SK-N-SH (cell line): ENCODE results near the gene TM9SF3. TPM values are rescaled to one million over a fixed set of nuclear protein-coding genes. Genes with fewer than 3 reads are reported as not detected.

Experiments used
- CTCF ChIA-PET: fragments of 300-600, 350-600 bp; formaldehyde crosslinking; extraction: SDS; loops from one replicate; lab custom pipeline; 2021; lab: Yijun Ruan, JAX
- POLR2A ChIA-PET: fragments of 350-600 bp; sonication (Branson Sonifier 250); formaldehyde crosslinking; extraction: SDS; loops from one replicate; lab custom pipeline; 2020; ENCODE audit warnings: antibody characterized with exemption, inconsistent platforms; lab: Yijun Ruan, JAX
- DNase-seq: peaks from one replicate; pipeline ENCODE4 v3.0.0; 2012
- H2AFZ ChIP-seq: fragments of 200-600 bp; sonication (generic); 2 replicates; pipeline ENCODE4 v1.8.1; 2016; ENCODE audit warnings: antibody characterized with exemption, mild to moderate bottlenecking, low read depth
- H3F3A ChIP-seq: fragments of 200-600 bp; sonication (generic); replicated peaks from 2 replicates; pipeline ENCODE3; 2016; ENCODE audit warnings: antibody characterized with exemption, mild to moderate bottlenecking; ENCODE audit not compliant: insufficient read depth
- H3K27ac ChIP-seq, 2 experiments: fragments of 200-500 bp in 1 of 2; fragments of 200-600 bp in 1 of 2; sonication (Bioruptor generic) in 1 of 2; sonication (generic), shearing (Covaris generic) in 1 of 2; 2 replicates each; pipeline versions ENCODE4 v1.5.1 to v1.6.1; 2014 to 2016; ENCODE audit warnings: low read depth in 2 of 2, inconsistent platforms in 1 of 2, low read length in 1 of 2, mild to moderate bottlenecking in 1 of 2, mixed read lengths in 1 of 2
- H3K27me3 ChIP-seq: fragments of 200-600 bp; sonication (generic), shearing (Covaris generic); 2 replicates; pipeline ENCODE4 v1.6.1; 2016; ENCODE audit warnings: mixed run types; ENCODE audit not compliant: insufficient read depth
- H3K36me3 ChIP-seq, 2 experiments: fragments of 200-500 bp in 1 of 2; fragments of 200-600 bp in 1 of 2; sonication (Bioruptor generic) in 1 of 2; sonication (generic) in 1 of 2; replicated peaks in 1 of 2; 2 replicates each; pipeline versions ENCODE3 to v1.5.1; 2014 to 2016; ENCODE audit warnings: low read length in 1 of 2, mild to moderate bottlenecking in 1 of 2; ENCODE audit not compliant: insufficient read depth in 2 of 2, control insufficient read depth in 1 of 2
- H3K4me1 ChIP-seq, 2 experiments: fragments of 200-500 bp in 1 of 2; fragments of 200-600 bp in 1 of 2; sonication (Bioruptor generic) in 1 of 2; sonication (generic), shearing (Covaris generic) in 1 of 2; 2 replicates each; pipeline versions ENCODE4 v1.5.1 to v1.6.1; 2014 to 2016; ENCODE audit warnings: low read depth in 1 of 2, low read length in 1 of 2, mixed run types in 1 of 2; ENCODE audit not compliant: insufficient read depth in 2 of 2, control insufficient read depth in 1 of 2
- H3K4me2 ChIP-seq: fragments of 200-600 bp; sonication (generic), shearing (Covaris generic); 2 replicates; pipeline ENCODE4 v1.6.1; 2017; ENCODE audit warnings: mixed run types
- H3K4me3 ChIP-seq, 2 experiments: fragments of 200-500 bp in 1 of 2; fragments of 200-600 bp in 1 of 2; sonication (Bioruptor generic) in 1 of 2; sonication (generic), shearing (Covaris generic) in 1 of 2; 2 replicates each; pipeline versions ENCODE4 v1.5.1 to v1.8.1; 2014 to 2016; ENCODE audit warnings: low read depth in 2 of 2, inconsistent platforms in 1 of 2, low read length in 1 of 2, mild to moderate bottlenecking in 1 of 2, mixed read lengths in 1 of 2, moderate library complexity in 1 of 2
- H3K79me2 ChIP-seq: fragments of 200-600 bp; sonication (generic); 2 replicates; pipeline ENCODE4 v1.8.1; 2017; ENCODE audit warnings: mild to moderate bottlenecking; ENCODE audit not compliant: insufficient read depth
- H3K9ac ChIP-seq: fragments of 200-600 bp; sonication (generic); 2 replicates; pipeline ENCODE4 v1.6.1; 2017; ENCODE audit warnings: mixed run types
- H3K9me2 ChIP-seq: fragments of 200-600 bp; sonication (generic); 2 replicates; pipeline ENCODE4 v1.6.1; 2017; ENCODE audit warnings: mixed run types
- H3K9me3 ChIP-seq: fragments of 200-600 bp; sonication (generic); 2 replicates; pipeline ENCODE4 v1.6.1; 2017; ENCODE audit warnings: mixed run types, mild to moderate bottlenecking, moderate library complexity
- H4K20me1 ChIP-seq: fragments of 200-600 bp; sonication (generic); 2 replicates; pipeline ENCODE4 v1.6.1; 2017; ENCODE audit warnings: mild to moderate bottlenecking, mixed run types; ENCODE audit not compliant: insufficient read depth
- FOXJ3 ChIP-seq: sonication (generic); formaldehyde crosslinking; IDR thresholded peaks from 2 replicates; pipeline ENCODE4 v1.5.1; 2020; ENCODE audit warnings: mild to moderate bottlenecking, missing genetic modification reagents
- GABPA ChIP-seq: IDR thresholded peaks from 2 replicates; pipeline ENCODE4 v1.4.0; 2012; ENCODE audit warnings: low read depth, mild to moderate bottlenecking
- GATA2 ChIP-seq: sonication (generic); formaldehyde crosslinking; IDR thresholded peaks from 2 replicates; pipeline ENCODE4 v1.5.0; 2020; ENCODE audit warnings: mild to moderate bottlenecking, missing genetic modification reagents
- JUND ChIP-seq: IDR thresholded peaks from 2 replicates; pipeline ENCODE4 v1.4.0; 2012
- MEF2A ChIP-seq: IDR thresholded peaks from 2 replicates; pipeline ENCODE4 v1.4.0; 2012; ENCODE audit warnings: low read depth, borderline replicate concordance
- RXRA ChIP-seq: IDR thresholded peaks from 2 replicates; pipeline ENCODE4 v1.4.0; 2012; ENCODE audit warnings: low read depth, mild to moderate bottlenecking, borderline replicate concordance
- YY1 ChIP-seq: IDR thresholded peaks from 2 replicates; pipeline ENCODE4 v1.4.0; 2012; ENCODE audit warnings: low read depth, mild to moderate bottlenecking
- WGBS: methylation state at CpG from one replicate; pipeline ENCODE4 v1.1.6; 2017; ENCODE audit warnings: low lambda C conversion rate; 5-methylcytosine and 5-hydroxymethylcytosine counted together
- polyA plus RNA-seq, 3 experiments: library from polyadenylated mRNA; depleted of rRNA; stranded (reverse); fragments of >200 nt; gene quantifications; 2 replicates each; pipeline ENCODE4 v1.2.3, GENCODE V29; 2012
- TF ChIP-seq, protein P1 (sequence below): IDR thresholded peaks from 2 replicates; pipeline ENCODE4 v1.6.1; 2012; ENCODE audit warnings: mild to moderate bottlenecking, low read depth, low read length, moderate library complexity
- TF ChIP-seq, protein P2 (sequence below): IDR thresholded peaks from 2 replicates; pipeline ENCODE4; 2012
- TF ChIP-seq, protein P3 (sequence below): fragments of 200-600 bp; sonication (generic); IDR thresholded peaks from 2 replicates; pipeline ENCODE4 v1.6.1; 2017; ENCODE audit warnings: antibody characterized with exemption, mild to moderate bottlenecking, moderate library complexity
- TF ChIP-seq, protein P4 (sequence below): IDR thresholded peaks from 2 replicates; pipeline ENCODE4 v1.4.0; 2012; ENCODE audit warnings: low read depth, borderline replicate concordance

Gene TM9SF3
- polyA plus RNA-seq, 1 of the 3 experiments (the other 2 are of a cell fraction): 24.9 TPM

- H3K27ac ChIP-seq: no peak overlapping the region
- no peaks in the 10 kb centered on the region for H3K27me3 ChIP-seq
- POLR2A ChIA-PET: no interaction called here
- H3F3A ChIP-seq: no peaks in the 10 kb centered on the region
- H3K9ac ChIP-seq: no peak overlapping the region
- TF ChIP-seq GATA2 (CRISPR knock-in tag) (no peak), YY1 (no peak), GABPA (no peak)
- TF ChIP-seq, protein P1, sequence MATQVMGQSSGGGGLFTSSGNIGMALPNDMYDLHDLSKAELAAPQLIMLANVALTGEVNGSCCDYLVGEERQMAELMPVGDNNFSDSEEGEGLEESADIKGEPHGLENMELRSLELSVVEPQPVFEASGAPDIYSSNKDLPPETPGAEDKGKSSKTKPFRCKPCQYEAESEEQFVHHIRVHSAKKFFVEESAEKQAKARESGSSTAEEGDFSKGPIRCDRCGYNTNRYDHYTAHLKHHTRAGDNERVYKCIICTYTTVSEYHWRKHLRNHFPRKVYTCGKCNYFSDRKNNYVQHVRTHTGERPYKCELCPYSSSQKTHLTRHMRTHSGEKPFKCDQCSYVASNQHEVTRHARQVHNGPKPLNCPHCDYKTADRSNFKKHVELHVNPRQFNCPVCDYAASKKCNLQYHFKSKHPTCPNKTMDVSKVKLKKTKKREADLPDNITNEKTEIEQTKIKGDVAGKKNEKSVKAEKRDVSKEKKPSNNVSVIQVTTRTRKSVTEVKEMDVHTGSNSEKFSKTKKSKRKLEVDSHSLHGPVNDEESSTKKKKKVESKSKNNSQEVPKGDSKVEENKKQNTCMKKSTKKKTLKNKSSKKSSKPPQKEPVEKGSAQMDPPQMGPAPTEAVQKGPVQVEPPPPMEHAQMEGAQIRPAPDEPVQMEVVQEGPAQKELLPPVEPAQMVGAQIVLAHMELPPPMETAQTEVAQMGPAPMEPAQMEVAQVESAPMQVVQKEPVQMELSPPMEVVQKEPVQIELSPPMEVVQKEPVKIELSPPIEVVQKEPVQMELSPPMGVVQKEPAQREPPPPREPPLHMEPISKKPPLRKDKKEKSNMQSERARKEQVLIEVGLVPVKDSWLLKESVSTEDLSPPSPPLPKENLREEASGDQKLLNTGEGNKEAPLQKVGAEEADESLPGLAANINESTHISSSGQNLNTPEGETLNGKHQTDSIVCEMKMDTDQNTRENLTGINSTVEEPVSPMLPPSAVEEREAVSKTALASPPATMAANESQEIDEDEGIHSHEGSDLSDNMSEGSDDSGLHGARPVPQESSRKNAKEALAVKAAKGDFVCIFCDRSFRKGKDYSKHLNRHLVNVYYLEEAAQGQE: peak; percentile 95
- H3K4me3 ChIP-seq: no peak overlapping the region
- no peaks in the 10 kb centered on the region for H4K20me1 ChIP-seq
- H3K4me2 ChIP-seq: no peak overlapping the region
- no peaks in the 10 kb centered on the region for H3K79me2 ChIP-seq
- no peak overlapping the region for H2AFZ ChIP-seq
- H3K9me2 ChIP-seq: no peaks in the 10 kb centered on the region
- H3K9me3 ChIP-seq: no peaks in the 10 kb centered on the region
- H3K36me3 ChIP-seq: no peaks in the 10 kb centered on the region
- H3K4me1 ChIP-seq: no peaks in the 10 kb centered on the region
- CTCF ChIA-PET: no interaction called here
- no peak for DNase-seq
- WGBS: 51% methylated on average over 6 of the region's 6 CpGs
Measured at GRCh38 chr10:96496281-96496925, 90.4 kb downstream of the TM9SF3 start.

DNA sequence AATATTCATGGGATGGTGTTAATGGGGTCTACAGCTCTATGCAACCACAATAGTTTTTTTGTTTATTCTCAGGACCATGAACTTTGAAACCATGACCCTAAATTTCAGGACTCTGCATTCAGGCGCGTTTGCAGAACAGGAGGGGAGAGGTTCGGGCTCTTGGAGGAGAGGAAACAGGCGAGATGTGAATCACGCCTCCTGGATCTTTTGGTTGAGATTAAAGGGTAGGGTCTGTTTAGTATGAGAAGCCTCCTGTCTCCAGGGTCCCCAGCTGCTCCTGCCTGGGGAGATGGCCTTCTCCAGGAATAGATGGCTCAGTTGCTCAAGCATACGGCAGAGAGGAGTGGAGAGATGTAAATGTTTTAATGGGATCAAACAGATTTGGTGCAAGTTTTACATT is 91.3 kb downstream of the TM9SF3 start:
- no peak overlapping the region for H3K4me3 ChIP-seq
- H3K36me3 ChIP-seq: no peaks in the 10 kb centered on the region
- ChIA-PET CTCF (no interaction called here), POLR2A (no interaction called here)
- TF ChIP-seq GATA2 (CRISPR knock-in tag): no peak
- no peak for TF ChIP-seq FOXJ3 (CRISPR knock-in tag)
- TF ChIP-seq, protein P2, sequence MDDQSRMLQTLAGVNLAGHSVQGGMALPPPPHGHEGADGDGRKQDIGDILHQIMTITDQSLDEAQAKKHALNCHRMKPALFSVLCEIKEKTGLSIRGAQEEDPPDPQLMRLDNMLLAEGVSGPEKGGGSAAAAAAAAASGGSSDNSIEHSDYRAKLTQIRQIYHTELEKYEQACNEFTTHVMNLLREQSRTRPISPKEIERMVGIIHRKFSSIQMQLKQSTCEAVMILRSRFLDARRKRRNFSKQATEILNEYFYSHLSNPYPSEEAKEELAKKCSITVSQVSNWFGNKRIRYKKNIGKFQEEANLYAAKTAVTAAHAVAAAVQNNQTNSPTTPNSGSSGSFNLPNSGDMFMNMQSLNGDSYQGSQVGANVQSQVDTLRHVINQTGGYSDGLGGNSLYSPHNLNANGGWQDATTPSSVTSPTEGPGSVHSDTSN: no peak
- TF ChIP-seq, protein P3, sequence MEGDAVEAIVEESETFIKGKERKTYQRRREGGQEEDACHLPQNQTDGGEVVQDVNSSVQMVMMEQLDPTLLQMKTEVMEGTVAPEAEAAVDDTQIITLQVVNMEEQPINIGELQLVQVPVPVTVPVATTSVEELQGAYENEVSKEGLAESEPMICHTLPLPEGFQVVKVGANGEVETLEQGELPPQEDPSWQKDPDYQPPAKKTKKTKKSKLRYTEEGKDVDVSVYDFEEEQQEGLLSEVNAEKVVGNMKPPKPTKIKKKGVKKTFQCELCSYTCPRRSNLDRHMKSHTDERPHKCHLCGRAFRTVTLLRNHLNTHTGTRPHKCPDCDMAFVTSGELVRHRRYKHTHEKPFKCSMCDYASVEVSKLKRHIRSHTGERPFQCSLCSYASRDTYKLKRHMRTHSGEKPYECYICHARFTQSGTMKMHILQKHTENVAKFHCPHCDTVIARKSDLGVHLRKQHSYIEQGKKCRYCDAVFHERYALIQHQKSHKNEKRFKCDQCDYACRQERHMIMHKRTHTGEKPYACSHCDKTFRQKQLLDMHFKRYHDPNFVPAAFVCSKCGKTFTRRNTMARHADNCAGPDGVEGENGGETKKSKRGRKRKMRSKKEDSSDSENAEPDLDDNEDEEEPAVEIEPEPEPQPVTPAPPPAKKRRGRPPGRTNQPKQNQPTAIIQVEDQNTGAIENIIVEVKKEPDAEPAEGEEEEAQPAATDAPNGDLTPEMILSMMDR: no peak
- no peak for TF ChIP-seq JUND
- TF ChIP-seq RXRA: no peak
- no peak for TF ChIP-seq MEF2A
- TF ChIP-seq, protein P1: no peak
- TF ChIP-seq, protein P4, sequence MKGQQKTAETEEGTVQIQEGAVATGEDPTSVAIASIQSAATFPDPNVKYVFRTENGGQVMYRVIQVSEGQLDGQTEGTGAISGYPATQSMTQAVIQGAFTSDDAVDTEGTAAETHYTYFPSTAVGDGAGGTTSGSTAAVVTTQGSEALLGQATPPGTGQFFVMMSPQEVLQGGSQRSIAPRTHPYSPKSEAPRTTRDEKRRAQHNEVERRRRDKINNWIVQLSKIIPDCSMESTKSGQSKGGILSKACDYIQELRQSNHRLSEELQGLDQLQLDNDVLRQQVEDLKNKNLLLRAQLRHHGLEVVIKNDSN: no peak
- no peaks in the 10 kb centered on the region for H4K20me1 ChIP-seq
- no peak for DNase-seq
- H3K27me3 ChIP-seq: no peaks in the 10 kb centered on the region
- H3K9me3 ChIP-seq: no peaks in the 10 kb centered on the region
- H3K4me2 ChIP-seq: no peak overlapping the region
- no peaks in the 10 kb centered on the region for H3F3A ChIP-seq
- H3K4me1 ChIP-seq: no peaks in the 10 kb centered on the region
- H2AFZ ChIP-seq: no peak overlapping the region
- WGBS: 67% methylated on average over 6 of the region's 6 CpGs
- no peak overlapping the region for H3K27ac ChIP-seq
- H3K79me2 ChIP-seq: no peaks in the 10 kb centered on the region
- no peaks in the 10 kb centered on the region for H3K9me2 ChIP-seq
- no peak overlapping the region for H3K9ac ChIP-seq
